LNCaP clone FGC (cell line): ENCODE measurements around the gene PRR15L.

ENCODE experiments used
- DNase-seq: peaks from one replicate; pipeline ENCODE4 v3.0.0-alpha.2; 2011; ENCODE audit warnings: low read depth
- H3K4me3 ChIP-seq: 2 replicates; pipeline ENCODE4 v1.5.1; 2011; ENCODE audit warnings: mild to moderate bottlenecking, low read depth, low read length, control low read depth
- TF ChIP-seq, protein P1 (sequence below): IDR thresholded peaks from 2 replicates; pipeline ENCODE4 v1.5.1; 2012; ENCODE audit warnings: mild to moderate bottlenecking; ENCODE audit not compliant: control insufficient read depth, insufficient read depth; ENCODE audit errors: extremely low read depth

PRR15L gene

DNA sequence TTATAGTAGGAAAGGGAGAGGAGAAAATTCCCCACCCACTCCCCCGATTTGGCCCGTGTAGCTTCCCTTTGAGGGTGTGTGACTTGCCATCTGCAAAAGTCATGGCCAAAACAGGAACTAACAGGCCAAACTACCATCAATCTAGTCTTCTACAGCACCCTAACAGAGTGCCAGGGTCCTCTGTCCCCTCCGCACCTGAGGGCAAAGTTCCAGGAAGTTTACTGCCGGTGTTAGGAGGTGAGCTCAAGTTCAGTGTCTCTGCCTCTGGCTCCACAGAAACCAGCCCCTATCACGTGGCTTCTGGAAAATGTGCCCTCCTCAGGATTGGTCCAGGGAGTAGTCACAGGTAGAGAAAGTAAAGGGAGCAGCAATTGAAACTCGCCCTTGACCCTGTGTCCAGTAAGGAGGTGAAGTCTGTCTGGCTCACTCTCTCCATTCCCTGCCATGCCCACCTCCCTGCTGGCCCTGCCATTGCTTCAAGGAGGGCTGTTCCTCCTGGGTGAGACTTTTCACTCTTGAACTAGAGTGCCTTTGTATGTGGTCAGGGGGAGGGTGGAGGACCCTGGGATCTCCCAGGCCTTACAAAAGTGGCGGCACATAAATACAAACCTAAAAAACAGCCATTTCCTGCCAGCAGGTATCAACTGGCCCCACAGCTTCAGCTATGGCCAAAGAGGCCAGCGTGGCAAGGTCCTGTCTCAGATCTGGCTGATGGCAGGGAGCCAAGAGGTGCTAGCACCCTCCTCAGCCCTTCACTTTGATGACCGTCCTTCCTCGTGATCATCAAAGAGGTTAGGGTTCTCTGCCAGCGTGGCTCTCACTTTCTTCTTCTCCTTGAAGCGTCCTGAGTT lies 5.3 kb downstream of the PRR15L start:
- H3K4me3 ChIP-seq = no peak overlapping the region
- no peak for DNase-seq
- TF ChIP-seq, protein P1, sequence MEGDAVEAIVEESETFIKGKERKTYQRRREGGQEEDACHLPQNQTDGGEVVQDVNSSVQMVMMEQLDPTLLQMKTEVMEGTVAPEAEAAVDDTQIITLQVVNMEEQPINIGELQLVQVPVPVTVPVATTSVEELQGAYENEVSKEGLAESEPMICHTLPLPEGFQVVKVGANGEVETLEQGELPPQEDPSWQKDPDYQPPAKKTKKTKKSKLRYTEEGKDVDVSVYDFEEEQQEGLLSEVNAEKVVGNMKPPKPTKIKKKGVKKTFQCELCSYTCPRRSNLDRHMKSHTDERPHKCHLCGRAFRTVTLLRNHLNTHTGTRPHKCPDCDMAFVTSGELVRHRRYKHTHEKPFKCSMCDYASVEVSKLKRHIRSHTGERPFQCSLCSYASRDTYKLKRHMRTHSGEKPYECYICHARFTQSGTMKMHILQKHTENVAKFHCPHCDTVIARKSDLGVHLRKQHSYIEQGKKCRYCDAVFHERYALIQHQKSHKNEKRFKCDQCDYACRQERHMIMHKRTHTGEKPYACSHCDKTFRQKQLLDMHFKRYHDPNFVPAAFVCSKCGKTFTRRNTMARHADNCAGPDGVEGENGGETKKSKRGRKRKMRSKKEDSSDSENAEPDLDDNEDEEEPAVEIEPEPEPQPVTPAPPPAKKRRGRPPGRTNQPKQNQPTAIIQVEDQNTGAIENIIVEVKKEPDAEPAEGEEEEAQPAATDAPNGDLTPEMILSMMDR = no peak

DNA sequence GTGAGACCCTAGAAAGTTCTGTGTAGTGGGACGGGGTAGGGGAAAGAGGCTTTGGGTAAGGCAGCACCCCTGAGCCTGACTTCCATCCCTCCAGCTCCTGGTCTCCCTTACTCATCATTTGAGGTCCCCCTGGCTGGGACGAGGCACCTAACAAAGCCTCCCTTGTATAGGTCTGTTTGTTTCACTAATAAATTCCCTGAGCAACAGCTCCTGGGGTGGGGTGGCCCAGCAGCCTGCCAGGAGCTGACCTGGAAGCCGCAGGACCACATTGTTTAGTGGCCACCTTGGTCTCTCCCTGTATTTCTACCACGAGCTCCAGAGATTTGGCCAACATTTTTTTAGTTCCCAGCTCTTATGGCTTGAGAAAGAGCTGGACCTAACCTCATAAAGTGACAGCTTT lies 7.2 kb downstream of the PRR15L start:
- DNase-seq = no peak
- TF ChIP-seq, protein P1 = no peak
- H3K4me3 ChIP-seq = no peak overlapping the region

DNA sequence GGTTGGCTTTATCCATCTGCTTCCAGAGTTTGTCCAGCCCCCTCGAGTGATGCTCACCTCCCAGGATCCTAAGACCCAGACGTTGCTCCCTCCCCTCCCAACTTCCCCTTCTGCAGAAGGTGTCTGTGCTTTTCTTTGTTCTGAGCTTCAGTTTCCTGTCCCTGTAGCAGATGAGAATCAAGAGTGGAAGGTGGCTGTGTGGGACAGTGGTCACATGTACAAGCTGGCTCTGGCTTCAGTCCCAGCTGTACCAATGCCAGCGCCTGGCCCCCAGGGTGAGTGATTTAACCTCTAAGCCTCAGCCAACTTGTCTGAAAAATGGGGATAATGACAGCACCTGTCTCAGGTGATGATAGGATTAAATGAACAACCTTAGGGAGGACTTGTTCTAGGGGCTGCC lies 7.7 kb downstream of the PRR15L start:
- DNase-seq = no peak
- H3K4me3 ChIP-seq = peak overlapping the region; percentile 38
- TF ChIP-seq, protein P1 = no peak

DNA sequence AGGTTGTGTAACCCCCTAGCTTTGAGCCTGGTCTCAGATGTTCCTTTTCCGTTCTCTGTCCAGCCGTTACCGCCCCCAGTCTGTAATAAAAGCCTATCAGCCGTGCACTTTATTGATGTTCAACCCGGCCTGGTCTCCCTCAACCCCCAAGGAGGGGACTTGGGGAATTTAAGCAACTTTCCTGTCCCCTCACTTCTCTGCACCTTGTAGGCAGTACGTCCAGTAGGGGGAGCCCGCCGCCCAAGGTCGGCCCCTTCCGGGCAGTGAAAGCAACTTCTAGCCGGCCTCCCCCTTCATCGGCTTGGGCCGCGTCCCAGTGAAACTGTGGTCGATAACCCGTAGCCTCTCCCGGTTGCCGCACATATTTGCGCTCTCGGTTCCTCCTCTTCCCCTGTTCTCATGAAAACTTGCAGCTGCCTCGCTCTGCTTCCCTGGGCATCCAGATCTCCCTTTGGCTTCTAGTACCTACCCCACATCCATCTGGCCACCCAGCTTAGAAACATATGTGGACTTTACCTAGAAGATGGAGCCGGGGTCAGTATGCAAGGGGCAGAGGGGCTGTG lies 8.4 kb downstream of the PRR15L start:
- peak overlapping the region; percentile 38 for H3K4me3 ChIP-seq
- no peak for DNase-seq
- TF ChIP-seq, protein P1 = peak; percentile 85

DNA sequence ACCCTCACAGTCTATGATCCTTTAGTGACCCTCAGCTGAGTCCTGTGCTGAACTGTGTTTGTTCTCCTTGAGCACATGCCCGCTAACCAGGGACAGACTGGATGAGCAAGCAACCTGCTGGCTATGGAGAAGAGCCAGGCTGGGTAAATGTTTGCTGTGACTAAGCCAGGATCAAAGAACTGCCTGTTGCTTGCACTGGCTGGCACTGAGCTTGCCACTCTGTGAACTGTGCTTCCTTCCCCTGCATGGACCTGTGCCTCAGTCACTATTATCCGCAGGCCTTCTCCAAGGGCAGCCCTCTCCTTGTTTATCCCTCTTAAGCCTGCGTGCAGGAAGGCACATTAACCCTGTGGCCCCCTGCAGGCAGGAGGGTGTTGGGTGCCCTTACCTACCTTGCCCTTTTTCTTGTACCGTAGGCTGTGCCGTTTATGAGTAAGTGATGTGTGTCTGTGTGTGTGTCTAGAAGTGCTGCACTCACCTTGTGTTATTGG lies 8.9 kb downstream of the PRR15L start:
- peak; percentile 97 for DNase-seq
- TF ChIP-seq, protein P1 = 0 out of 2 replicates have a peak, but pooled peaks have one; percentile 19
- peak overlapping the region; percentile 38; the same call in 1 of the 2 replicates for H3K4me3 ChIP-seq

DNA sequence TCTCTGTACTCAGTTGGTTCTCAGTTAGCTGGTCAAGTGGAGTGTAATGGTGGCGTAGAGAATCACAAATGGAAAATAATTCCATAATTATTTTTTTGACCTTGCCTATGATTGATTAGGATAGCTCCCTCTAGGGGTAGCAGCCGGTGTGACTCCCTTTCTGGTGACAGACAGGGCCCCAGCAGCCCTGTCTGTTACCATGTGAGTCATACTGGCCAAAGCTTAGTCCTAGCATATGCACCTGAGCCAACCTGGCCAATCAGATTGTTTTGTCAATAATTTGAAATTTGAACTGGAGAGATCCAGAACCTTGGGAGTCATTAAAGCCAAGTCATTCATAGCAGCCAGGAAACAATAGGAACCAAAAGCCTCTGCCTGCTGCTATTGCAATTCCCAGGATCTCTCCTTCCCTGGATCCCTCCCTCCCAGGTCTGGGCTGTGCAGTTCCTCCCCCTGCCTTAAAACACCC lies 10.7 kb downstream of the PRR15L start:
- no peak overlapping the region for H3K4me3 ChIP-seq
- TF ChIP-seq, protein P1 = peak; percentile 71
- peak; percentile 96 for DNase-seq
